Measurements from ENCODE around the gene ENOX2.

DNA sequence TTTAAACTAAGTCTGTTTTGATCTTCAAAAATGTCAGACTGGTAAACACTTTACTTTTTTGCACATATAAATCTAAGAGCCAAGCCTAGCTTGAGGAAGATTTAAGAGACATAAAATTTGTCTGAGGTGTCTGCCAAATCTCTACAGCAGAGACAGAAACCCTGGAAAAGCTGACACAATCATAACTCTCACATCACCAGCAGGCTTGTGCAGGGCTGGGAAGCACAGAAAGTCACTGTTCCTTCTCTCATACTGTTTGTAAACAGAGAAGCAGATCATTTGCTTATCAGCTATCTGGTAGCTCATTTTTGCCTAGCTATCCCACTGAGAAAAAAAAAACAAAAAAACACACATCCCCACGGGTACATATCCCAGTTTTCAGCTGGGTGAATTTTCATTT is 7.0 kb downstream of the ENOX2 start:
- TF ChIP-seq, protein P1, sequence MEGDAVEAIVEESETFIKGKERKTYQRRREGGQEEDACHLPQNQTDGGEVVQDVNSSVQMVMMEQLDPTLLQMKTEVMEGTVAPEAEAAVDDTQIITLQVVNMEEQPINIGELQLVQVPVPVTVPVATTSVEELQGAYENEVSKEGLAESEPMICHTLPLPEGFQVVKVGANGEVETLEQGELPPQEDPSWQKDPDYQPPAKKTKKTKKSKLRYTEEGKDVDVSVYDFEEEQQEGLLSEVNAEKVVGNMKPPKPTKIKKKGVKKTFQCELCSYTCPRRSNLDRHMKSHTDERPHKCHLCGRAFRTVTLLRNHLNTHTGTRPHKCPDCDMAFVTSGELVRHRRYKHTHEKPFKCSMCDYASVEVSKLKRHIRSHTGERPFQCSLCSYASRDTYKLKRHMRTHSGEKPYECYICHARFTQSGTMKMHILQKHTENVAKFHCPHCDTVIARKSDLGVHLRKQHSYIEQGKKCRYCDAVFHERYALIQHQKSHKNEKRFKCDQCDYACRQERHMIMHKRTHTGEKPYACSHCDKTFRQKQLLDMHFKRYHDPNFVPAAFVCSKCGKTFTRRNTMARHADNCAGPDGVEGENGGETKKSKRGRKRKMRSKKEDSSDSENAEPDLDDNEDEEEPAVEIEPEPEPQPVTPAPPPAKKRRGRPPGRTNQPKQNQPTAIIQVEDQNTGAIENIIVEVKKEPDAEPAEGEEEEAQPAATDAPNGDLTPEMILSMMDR (conservative IDR thresholded peaks at IDR 0.05), result no peak
- TF ChIP-seq EZH2 (IDR thresholded peaks at IDR 0.05; ENCODE audit: low read depth), result no peak

All from PC-9 (cell line).